Fibroblast of villous mesenchyme (primary cell): ENCODE data around the gene LATS2. TPM values are rescaled to one million over a fixed set of nuclear protein-coding genes. Genes with fewer than 3 reads are reported as not detected.

ENCODE experiments used
- DNase-seq: peaks from one replicate; pipeline ENCODE4 v3.0.0-alpha.2; 2010; ENCODE audit warnings: low read depth
- H3K4me3 ChIP-seq: 2 replicates; pipeline ENCODE4 v1.5.1; 2011; ENCODE audit warnings: low read depth, mild to moderate bottlenecking, low read length
- CTCF ChIP-seq: IDR thresholded peaks from 2 replicates; pipeline ENCODE4 v1.5.1; 2012; ENCODE audit warnings: low read depth, mild to moderate bottlenecking, low read length; ENCODE audit not compliant: insufficient read depth
- total RNA-seq: library from RNA; depleted of rRNA; stranded (reverse); fragments of >200 nt; gene quantifications from 2 replicates; pipeline ENCODE4 v1.2.3, GENCODE V29; 2012

LATS2 gene
- total RNA-seq, 1 donor, result 32.0 TPM

- no peak for TF ChIP-seq CTCF
- no peak for DNase-seq
- no peak overlapping the region for H3K4me3 ChIP-seq
Observed at GRCh38 chr13:20995245-20995838, 66.0 kb downstream of the LATS2 start.

GRCh38 chr13:20994441-20994821, 67.0 kb downstream of the LATS2 start:
- H3K4me3 ChIP-seq, result no peak overlapping the region
- TF ChIP-seq CTCF, result no peak
- no peak for DNase-seq

GRCh38 chr13:20993661-20994440, 67.5 kb downstream of the LATS2 start:
- DNase-seq, result peak; percentile 72
- H3K4me3 ChIP-seq, result no peak overlapping the region
- no peak for TF ChIP-seq CTCF

- DNase-seq, result no peak
- no peak overlapping the region for H3K4me3 ChIP-seq
- TF ChIP-seq CTCF, result no peak
Observed at GRCh38 chr13:20993211-20993610, 68.2 kb downstream of the LATS2 start.

- DNase-seq, result no peak
- no peak for TF ChIP-seq CTCF
Observed at GRCh38 chr13:20991741-20992520, 69.5 kb downstream of the LATS2 start.

GRCh38 chr13:20990910-20991525, 70.4 kb downstream of the LATS2 start:
- DNase-seq, result no peak
- no peak overlapping the region for H3K4me3 ChIP-seq
- TF ChIP-seq CTCF, result no peak

More at GRCh38 chr13:20991741-20992520, 69.5 kb downstream of the LATS2 start:
- H3K4me3 ChIP-seq, result no peak overlapping the region
